DMS114 treated with DMSO at 0.1 percent for 48 hours (cell line): ENCODE results near the gene ACHE.

ENCODE experiments used
- DNase-seq: peaks from one replicate; lab custom pipeline; 2025; ENCODE audit not compliant: unreplicated experiment; lab: John Stamatoyannopoulos, UW

ACHE gene

DNA sequence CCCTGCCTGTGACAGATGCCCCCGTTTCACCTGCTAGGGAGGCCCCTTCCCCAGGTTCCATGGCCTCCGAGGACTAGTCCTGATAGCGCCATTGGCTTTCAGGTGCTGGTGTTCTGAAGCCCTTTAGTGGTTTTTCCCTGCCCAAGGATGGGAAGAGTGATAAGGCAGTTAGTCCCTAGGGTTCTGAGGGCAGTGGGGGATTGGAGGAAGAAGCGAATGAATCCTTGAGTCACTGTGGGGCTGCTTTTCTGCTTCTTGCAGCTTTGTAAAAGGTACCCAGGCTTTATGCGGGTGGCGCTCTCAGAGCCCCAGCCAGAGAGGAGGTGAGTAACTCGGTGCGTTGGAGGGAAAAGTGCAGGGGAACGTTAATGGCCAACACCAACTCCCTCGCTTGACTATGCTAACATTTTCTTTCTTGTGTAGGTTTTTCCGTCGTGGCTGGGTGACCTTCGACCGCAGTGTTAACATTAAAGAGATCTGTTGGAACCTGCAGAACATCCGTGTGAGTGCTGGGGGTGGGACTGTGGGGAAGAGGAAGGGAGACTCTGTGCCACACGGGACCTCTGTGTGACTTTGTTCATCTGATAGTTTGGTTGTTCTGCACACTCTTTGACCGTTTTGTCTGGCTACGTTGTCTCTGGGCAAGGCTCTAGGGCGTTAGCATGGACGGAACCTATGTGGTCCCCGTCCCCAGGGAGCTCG, 10.1 kb downstream of the ACHE start:
- no peak for DNase-seq

DNA sequence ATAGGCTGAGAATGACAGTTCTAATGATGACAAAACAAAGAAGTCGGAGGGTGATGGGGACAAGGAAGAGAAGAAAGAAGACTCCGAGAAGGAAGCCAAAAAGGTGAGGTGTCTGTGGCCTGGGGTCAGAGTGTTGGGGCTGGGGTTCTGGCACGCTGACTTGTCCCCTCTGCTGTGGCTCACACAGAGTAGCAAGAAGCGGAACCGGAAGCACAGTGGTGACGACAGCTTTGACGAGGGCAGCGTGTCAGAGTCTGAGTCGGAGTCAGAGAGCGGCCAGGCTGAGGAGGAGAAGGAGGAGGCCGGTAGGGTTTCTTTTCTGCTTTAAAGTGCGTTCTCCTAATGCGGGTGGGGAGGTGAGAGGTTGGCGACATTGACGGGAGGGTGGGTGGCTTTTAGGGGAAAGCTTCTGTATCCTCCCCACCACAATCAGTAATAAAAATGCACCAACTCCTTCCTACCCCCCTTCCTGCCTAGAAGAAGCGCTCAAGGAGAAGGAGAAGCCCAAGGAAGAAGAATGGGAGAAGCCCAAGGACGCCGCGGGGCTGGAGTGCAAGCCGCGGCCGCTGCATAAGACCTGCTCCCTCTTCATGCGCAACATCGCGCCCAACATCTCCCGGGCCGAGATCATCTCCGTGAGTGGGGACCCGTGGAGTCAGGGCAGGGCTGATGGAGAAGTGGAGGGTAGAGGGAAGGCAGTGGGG, 10.8 kb downstream of the ACHE start:
- no peak for DNase-seq

DNA sequence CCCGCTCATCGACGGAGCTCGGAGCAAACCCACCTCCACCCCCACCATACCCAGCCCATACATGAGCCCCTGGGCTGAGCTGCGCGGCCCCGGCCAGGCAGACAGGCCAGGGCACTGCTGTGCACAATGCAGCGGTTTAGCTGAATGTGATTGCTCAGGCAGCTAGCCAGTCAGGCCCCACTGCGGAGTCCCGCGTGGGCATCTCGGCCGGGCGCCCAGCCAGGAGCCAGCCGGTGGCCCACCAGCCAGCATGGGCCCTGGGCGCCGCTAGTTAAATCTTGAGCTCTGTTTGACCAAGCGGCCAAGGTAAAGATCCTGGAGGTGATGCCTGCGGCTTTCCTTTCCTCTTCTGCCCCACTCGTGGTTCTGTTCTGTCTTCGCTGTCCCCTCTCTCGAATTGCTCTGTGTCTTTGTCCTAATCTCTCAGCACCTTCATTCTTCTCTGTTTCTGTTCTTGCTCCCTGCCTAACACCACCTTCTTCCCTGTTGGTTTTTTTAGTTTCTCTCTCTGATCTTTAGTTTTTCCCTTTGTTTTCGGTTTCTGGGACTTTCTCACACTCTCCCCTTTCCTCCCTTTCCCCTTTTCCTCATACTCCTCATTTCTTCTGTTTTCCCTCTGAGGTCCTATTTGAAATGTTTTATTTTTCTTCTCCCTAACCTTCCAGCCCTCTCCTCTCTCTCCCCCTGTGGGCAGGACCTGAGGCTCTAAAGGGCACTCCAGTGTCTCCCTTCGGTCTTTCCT, 12.7 kb downstream of the ACHE start:
- no peak for DNase-seq

DNA sequence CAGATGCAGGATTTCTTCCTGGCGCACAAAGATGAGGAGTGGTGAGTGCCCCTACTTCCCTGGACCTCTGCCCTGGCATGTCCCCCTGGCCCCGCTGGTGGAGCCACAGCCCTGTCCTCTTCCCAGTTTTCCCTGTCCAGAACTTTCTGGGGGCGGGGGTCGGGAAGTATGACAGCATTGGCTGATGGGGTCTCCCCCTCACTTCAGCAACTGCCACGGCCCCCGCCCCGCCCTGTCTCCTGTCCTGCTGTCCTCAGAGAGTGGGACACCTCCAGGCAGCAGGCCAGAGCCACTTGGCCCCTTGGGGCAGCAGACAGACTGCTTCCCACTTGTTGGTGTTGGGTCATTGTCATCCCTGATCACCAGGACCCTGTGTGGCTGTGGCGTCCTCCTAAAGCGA, 13.5 kb downstream of the ACHE start:
- DNase-seq, result no peak

DNA sequence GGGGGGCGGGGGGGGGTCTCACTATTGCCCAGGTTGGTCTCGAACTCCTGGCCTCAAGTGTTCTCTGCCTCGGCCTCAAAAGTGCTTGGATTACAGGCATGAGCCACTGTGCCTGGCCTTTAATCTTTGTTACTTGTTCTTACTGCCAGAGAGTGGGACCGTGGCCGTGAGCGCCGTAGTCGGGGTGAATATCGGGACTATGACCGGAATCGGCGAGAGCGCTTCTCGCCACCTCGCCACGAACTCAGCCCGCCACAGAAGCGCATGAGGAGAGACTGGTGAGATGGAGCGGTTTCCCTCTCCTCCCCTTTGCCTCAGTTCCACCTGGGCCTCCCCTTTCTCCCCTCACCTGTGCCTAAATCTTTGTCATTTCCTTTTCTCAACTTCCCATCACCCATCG, 14.6 kb downstream of the ACHE start:
- no peak for DNase-seq

DNA sequence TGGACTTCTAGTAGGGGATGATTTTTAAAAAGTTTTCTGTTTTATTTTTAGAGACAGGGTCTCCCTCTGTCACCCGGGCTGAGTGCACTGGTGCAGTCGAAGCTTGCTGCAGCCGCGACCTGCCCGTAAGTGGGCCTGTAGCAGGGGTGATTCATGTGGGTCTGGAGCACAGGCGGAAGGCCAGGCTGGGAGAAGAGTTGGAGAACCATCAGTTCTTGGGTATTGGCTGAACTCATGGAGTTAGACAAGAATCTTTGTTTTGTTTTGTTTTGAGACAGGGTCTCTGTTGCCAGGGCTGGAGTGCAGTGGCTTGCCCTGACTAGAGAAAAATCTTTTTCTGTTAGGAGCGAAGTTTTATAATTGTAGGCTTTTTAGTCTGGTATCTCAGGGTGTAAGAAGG, 15.0 kb downstream of the ACHE start:
- no peak for DNase-seq

DNA sequence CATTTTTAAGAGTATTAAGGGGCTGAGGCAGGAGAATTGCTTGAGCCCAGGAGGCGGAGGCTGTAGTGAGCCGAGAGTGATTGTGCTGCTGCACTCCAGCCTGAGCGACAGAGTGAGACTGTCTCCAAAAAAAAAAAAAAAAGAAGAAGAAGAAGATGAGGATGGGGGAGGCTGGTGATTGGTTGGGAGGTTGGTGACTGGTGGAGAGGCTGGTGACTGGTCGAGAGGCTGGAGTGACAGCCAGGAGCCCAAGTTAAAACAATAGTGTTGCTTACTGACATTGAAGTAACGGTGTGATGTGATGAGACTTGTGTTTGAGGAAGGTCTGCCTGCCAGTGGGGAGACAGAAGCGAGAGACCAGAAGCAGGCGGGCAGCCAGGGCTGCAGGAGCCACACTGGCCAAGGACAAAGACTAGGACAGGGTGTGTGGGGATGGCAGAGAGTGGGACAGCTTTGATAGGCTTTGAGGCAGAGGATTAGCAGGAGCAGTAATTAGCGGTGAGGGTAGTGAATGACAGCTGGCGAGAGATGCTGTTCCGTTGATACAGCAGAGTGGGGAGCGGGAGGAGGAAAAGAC, 15.9 kb downstream of the ACHE start:
- no peak for DNase-seq

DNA sequence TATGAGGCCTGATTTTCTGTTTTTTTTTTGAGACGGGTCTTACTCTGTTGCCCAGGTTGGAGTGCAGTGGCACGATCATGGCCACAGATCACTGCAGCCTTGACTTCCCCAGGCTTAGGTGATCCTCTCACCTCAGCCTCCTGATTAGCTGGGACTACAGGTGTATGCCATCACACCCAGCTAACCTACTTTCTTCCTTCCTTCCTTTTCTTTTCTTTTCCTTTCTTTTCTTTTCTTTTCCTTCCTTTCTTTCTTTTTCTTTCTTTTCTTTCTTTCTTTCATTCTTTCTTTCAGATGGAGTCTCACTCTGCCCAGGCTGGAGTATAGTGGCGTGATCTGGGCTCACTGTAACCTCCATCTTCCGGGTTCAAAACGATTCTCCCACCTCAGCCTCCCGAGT, 17.0 kb downstream of the ACHE start:
- DNase-seq, result no peak

DNA sequence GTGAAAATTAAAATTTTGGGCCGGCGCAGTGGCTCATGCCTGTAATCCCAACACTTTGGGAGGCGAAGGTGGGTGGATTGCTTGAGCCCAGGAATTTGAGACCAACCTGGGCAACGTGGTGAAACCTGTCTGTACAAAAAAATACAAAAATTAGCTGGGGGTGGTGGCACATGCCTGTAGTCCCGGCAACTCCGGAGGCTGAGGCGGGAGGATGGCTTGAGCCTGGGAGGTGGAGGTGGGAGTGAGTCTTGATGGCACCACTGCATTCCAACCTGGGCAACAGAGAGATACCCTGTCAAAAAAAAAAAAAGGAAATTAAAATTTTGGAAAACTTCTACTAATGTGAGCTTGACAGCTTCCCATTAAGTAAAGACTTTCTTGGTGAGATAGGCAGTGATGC, 17.7 kb downstream of the ACHE start:
- no peak for DNase-seq

DNA sequence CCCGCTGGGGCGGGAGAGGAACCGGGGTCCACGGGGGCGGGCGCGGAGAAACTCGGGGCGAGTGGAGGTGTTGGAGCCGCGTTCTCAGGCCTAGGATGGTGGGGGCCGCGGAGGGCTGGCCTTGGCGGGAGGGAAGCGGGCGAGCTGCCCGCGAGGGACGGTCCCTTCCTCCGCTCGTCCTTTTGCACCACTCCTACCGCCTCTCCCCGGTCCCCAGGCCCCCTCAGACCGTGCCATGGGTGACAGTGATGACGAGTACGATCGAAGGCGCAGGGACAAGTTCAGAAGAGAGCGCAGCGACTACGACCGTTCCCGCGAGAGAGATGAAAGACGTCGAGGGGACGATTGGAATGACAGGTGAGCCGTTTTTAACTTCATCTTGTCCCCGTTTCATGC, 20.3 kb downstream of the ACHE start:
- DNase-seq, result no peak

DNA sequence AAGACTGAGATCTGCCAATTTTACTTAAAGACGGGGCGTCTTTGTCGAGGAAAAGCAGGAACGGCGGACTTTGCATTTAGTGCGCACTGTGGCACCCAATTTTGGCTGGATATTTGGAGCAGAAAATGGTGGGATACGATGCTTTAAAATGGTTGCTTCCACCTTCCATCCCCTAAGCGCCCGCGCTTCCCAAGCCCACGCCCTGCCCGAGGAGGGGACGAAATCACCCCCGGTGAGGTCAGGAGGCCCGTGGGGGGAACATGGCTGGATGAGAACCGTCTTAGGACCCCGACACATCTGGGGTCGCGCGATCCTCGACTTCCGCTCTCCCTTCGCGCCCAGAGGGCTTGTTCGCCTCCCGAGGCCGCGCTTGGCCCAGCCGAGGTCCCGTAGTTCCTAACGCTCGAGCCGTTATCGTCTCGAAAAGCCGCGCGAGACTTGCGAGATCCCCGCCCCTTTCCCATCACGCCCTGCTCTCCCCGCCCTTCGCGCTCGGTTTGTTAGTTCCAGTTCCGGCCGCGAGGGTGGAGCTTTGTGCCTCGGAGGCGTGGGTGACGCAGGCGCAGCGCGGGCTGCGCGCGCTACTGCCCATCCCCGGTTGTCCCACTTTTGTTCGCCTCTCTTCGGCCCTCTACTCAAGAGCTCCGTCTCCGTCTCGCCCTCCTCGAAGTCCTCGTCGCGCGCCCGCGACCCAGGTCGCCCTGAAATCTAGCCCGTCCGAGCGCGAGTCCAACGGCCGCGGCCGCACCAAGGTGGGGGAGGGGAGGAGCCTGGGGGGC, 20.9 kb downstream of the ACHE start, which contains the start of gene SRRT:
TSS of gene SRRT (plus strand) at position 527 of the 779 bp plus-strand sequence. CDS start 488 bp downstream, outside the sequence.
- DNase-seq, result peak; percentile 95

DNA sequence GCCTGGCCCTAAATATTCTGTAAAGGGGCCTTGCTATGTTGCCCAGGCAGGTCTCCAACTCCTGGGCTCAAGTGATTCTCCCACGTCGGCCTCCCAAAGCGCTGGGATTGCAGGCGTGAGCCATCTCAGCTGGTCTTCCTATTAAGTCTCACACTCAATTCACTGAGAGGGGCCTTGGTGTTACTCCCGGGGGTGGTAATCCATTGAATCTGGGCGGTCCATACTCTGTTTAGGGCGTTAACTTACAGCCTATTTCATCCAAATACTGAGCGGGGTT, 21.4 kb downstream of the ACHE start:
- no peak for DNase-seq

DNA sequence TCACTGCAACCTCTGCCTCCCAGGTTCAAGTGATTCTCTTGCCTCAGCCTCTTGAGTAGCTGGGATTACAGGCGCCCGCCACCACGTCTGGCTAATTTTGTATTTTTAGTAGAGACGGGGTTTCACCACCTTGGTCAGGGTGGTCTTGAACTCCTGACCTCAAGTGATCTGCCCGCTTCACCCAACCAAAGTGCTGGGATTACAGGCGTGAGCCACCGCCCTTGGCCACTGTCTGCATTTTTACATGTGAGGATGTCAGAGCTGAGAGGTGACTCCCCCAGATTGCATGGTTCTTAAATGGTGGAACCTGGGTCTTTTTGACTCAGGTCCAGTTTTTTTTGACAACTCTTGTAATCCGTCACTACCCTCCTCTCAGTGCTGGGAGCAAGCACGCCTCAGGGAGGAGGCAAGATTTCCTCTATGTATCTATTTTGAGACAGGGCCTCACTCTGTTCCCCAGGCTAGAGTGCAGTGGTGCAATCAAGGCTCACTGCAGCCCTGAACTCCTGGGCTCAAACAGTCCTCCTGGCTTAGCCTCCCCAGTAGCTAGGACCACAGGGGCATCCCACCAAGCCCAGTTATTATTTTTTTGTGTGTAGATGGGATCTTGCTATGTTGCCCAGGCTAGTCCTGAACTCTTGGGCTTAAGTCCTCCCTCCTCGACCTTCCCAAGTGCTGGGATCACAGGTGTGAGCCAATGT, 21.9 kb downstream of the ACHE start:
- no peak for DNase-seq

DNA sequence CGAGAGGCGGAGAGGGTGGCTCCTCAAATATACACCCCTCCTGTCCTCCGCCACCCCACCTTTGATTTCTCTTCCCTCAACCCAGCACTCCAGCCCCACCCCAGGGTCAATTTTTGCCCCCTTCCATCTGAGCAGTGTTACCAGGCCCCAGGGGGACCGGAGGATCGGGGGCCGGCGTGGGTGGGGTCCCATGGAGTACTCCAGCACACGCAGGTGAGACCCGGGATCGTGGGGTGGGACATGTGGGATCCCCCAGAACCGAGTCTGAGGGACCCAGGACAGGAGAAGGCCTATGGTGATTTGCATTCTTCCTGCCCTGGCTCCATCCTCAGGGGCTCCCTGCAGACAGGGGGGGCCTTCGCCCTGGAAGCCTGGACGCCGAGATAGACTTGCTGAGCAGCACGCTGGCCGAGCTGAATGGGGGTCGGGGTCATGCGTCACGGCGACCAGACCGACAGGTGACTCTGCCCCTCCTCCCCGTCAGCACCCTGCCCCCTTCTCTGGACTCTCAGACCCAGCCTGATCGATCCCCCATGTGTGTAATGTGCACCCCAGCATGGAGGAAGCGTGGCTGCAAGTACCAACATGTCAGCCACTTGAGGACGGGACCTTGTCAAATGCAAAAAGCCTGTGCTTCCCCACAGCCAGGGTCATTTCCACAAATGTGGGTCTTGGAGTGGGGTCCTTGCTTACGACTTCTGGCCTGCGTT, 27.8 kb downstream of the ACHE start:
- DNase-seq, result no peak

DNA sequence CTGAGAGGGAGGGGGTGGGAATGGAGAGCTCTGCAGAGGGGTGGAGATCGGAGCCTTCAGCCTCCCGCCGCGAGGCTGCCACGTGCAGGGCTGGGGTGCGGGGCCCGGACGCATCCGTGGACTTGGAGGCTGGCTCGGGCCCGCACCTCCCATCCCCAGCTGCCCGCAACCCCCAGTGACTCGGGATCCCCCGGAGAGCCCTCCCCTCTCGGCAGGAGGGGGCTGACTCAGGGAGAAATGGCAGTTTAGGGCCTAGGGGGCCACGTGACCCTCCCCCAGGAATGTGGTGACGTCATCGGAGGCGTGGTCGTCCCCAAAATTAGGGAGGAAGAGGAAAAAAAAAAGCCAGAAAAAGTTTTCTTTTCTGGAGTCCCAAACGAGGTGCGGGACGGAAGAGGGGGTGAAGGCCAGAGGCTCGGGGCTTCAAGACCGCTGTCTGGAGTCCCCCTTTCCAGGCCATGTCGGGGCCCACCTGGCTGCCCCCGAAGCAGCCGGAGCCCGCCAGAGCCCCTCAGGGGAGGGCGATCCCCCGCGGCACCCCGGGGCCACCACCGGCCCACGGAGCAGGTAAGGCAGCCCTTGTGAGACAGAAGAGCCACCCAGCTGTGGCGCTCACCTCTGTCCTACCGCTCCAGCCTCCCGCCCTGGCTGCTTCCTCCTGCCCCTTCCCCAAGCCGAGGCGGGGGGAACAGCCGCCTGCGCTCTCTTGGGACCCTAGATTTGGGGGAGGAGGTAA, 28.5 kb downstream of the ACHE start, which contains the start of gene TRIP6:
TSS of gene TRIP6 (plus strand) at position 348 of the 736 bp plus-strand sequence. CDS start at position 459, 111 bp downstream.
- no peak for DNase-seq

DNA sequence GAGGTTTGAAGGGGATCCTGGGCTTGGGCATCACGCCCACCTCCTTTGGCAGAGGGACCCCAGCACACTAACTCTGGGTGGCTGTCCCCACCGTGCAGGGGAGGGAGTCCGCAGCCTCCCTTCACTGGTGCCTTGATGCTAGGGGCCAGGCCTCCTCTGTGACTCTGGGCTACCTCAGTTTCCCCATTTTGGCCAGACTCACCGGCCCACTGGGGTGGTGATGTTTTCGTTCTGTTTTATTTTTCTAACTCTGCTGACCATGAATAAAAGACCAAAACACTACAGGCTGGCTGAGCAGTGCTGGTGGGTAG, 29.0 kb downstream of the ACHE start:
- no peak for DNase-seq

DNA sequence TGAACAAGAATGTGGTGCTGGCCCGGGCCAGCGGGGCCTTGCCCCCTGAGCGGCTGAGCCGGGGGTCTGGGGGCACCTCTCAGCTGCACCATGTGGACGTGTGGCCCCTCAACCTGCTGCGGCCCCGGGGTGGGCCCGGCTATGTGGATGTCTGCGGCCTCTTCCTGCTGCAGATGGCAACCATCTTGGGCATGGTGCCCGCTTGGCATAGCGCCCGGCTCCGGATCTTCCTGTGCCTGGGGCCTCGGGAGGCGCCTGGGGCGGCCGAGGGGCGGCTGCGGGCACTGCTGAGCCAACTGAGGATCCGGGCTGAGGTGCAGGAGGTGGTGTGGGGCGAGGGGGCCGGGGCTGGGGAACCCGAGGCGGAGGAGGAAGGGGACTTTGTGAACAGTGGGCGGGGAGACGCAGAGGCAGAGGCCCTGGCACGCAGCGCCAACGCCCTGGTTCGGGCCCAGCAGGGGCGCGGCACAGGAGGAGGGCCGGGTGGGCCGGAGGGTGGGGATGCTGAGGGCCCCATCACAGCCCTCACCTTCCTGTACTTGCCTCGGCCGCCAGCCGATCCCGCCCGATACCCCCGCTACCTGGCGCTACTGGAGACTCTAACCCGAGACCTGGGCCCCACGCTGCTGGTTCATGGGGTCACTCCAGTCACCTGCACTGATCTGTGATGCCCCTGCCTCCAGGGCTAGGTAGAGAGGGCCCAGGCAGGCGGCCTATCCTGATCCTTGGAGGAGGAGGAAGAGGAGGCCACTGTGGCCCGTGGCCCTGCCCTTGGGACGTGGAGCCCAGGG, 29.6 kb downstream of the ACHE start:
- no peak for DNase-seq

DNA sequence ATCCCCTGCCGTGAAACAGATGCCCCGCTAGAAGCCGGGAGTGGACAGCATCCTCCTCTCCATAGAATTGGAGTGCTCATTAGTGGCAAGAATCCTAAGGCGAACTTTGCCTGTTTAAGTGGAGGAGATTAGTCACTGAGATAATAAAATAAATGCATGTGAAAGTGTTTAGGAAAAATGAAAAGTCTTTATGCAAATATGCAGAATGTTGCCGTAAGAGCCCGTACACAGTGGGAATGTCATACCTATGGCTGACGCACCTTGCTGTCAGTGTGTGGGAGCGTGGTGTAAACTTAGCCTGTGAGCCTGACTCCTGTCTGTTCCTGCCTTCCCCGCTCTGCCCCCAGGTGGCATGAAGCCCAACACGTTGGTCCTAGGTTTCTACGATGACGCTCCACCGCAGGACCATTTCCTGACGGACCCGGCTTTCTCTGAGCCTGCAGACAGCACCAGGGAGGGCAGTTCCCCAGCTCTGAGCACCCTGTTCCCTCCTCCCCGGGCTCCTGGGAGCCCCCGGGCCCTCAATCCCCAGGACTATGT, 30.2 kb downstream of the ACHE start:
- no peak for DNase-seq
